ENCODE data around the gene CAPNS1. TPM values are rescaled to one million over a fixed set of nuclear protein-coding genes. Genes with fewer than 3 reads are reported as not detected.
"Not testable (repeated sequence)": the region's sequence is repeated elsewhere in the genome, so short reads cannot be mapped to it uniquely, and the experiment has no call there.

Gene CAPNS1
- total and polyA plus RNA-seq, 2 of the 4 experiments (the other 2 are of a cell fraction) = 436 to 988 TPM

DNA sequence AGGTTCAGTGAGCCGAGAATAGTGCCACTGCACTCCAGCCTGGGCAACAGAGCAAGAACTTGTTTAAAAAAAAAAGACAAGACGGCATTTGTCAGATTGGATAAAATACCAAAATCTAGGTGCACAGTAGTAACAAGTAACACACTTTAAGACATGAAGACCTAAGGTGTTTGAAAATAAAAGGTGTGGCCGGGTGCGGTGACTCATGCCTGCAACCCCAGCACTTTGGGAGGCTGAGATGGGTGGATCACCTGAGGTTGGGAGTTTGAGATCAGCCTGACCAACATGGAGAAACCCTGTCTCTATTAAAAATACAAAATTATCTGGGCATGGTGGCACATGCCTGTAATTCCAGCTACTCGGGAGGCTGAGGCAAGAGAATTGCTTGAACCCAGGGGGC lies 46.9 kb downstream of the CAPNS1 start:
- H3K4me3 ChIP-seq (ENCODE audit: insufficient read depth, low read depth, low read length); H3K4me2 ChIP-seq (ENCODE audit: low read depth, low read length); H3K18ac ChIP-seq (ENCODE audit: low read depth, low read length); H2BK5ac ChIP-seq (ENCODE audit: low read depth, low read length, poor library complexity, severe bottlenecking); H3K23ac ChIP-seq (ENCODE audit: low read depth, low read length); H4K8ac ChIP-seq (ENCODE audit: low read depth in 2 of 2, low read length in 2 of 2); H2AK5ac ChIP-seq (ENCODE audit: low read depth, low read length); H3K9me1 ChIP-seq (ENCODE audit: insufficient read depth, low read length); H3K9ac ChIP-seq (ENCODE audit: low read depth, low read length); H2AK9ac ChIP-seq (replicated peaks; ENCODE audit: low read depth, low read length, poor library complexity); dilution Hi-C loops (cut with HindIII; ENCODE audit: low sequenced_read_pairs, unreplicated experiment); H3K36me3 ChIP-seq (ENCODE audit: control insufficient read depth, insufficient read depth, low read length); H4K91ac ChIP-seq (ENCODE audit: insufficient read depth, low read depth, low read length); intact Hi-C loops (cut with micrococcal nuclease); H3K9me3 ChIP-seq (ENCODE audit: control insufficient read depth, insufficient read depth, low read length); DNase-seq; H3K27me3 ChIP-seq (ENCODE audit: control insufficient read depth, insufficient read depth, low read length); H3K27ac ChIP-seq (ENCODE audit: insufficient read depth, low read length); H2BK120ac ChIP-seq (ENCODE audit: low read depth, low read length); ATAC-seq (ENCODE audit: low read depth); H3K4ac ChIP-seq (ENCODE audit: low read depth, low read length); POLR2A ChIA-PET (ENCODE audit: unreplicated experiment); H3K14ac ChIP-seq (replicated peaks; ENCODE audit: low read depth, low read length); H3K79me1 ChIP-seq (ENCODE audit: low read depth in 1 of 2, low read length in 2 of 2); H2BK20ac ChIP-seq (ENCODE audit: low read depth, low read length); H4K20me1 ChIP-seq (ENCODE audit: insufficient read depth, low read length); H3K56ac ChIP-seq (ENCODE audit: extremely low read depth, insufficient read depth, low read length); H2AFZ ChIP-seq (replicated peaks; ENCODE audit: low read length, poor library complexity); BruUV-seq (replicated peaks); H2BK15ac ChIP-seq (ENCODE audit: low read depth, low read length); H3K4me1 ChIP-seq (ENCODE audit: control insufficient read depth, insufficient read depth, low read length); H4K5ac ChIP-seq (ENCODE audit: low read depth, low read length): not testable (repeated sequence)
- in situ Hi-C loops (cut with MboI; ENCODE audit: low sequenced_read_pairs) = loop anchor here (25.0 kb wide), 1 partner anchor 301 kb away; the partner anchor contains the start of gene ZNF566
- CTCF ChIA-PET = interaction anchor here (1.2 kb wide), 1 partner anchor 51 kb away, joined by 3 read pairs; no protein-coding TSS in a partner anchor
- no CpG with 5 or more reads among the region's 5 CpGs for WGBS, 2 experiments (ENCODE audit: extremely low coverage in 2 of 2, insufficient read length in 1 of 2)
